ENCODE data around the gene CACNB2. TPM values are rescaled to one million over a fixed set of nuclear protein-coding genes. Genes with fewer than 3 reads are reported as not detected.

CACNB2 gene
- total and polyA plus RNA-seq, 4 donors, result 0.38 to 3.1 (median 0.83) TPM

DNA sequence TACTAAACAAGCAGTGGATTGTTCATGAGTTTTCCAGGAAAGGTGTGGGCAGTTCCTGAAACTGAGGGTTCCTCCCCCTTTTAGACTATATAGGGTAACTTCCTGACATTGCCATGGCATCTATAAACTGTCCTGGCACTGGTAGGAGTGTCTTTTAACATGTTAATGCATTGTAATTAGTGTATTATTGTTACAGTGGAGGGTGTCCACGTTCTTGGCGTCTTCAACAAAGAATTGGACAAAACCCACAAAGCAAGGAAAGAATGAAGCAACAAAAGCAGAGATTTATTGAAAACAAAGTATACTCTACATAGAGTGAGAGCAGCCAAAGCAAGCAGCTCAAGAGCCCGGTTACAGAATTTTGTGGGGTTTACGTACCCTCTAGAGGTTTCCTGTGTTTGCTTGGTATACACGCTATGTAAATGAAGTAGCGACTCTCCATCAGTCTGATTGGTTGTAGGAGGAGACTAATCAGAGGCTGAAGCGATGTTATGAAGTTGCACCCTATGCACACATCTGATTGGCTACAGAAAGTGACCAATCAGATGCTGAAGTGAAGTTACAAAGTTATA, 335.9 kb downstream of the CACNB2 start:
- 94% methylated on average over 7 of the region's 7 CpGs for WGBS
- H3K27me3 ChIP-seq (ENCODE audit: control insufficient read depth in 4 of 4, insufficient read depth in 4 of 4, low read length in 3 of 4), result no peaks in the 10 kb centered on the region
- no peak overlapping the region for H3K9ac ChIP-seq (ENCODE audit: low read depth in 1 of 2, low read length in 2 of 2)
- H3K27ac ChIP-seq (ENCODE audit: low read depth in 1 of 2, low read length in 2 of 2), result no peak overlapping the region
- no peak overlapping the region for H3K4me3 ChIP-seq (ENCODE audit: low read depth in 1 of 3, low read length in 3 of 3)
- no peaks in the 10 kb centered on the region for H3K9me3 ChIP-seq (ENCODE audit: control insufficient read depth in 4 of 4, low read length in 3 of 4)
- H3K36me3 ChIP-seq (ENCODE audit: control insufficient read depth in 4 of 4, insufficient read depth in 3 of 4, low read depth in 1 of 4, low read length in 3 of 4), result no peaks in the 10 kb centered on the region
- no peak for DNase-seq (ENCODE audit: low spot score)
- TF ChIP-seq FOXA2 (IDR thresholded peaks at IDR 0.05) (no peak), TAF1 (conservative IDR thresholded peaks at IDR 0.05) (no peak), RAD21 (IDR thresholded peaks at IDR 0.05) (no peak), EGR1 (IDR thresholded peaks at IDR 0.05; ENCODE audit: low read depth in 2 of 2) (no peak), HNF4A (conservative IDR thresholded peaks at IDR 0.05) (no peak), HNF4G (IDR thresholded peaks at IDR 0.05) (no peak)
- TF ChIP-seq, protein P1, sequence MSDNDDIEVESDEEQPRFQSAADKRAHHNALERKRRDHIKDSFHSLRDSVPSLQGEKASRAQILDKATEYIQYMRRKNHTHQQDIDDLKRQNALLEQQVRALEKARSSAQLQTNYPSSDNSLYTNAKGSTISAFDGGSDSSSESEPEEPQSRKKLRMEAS (IDR thresholded peaks at IDR 0.05), result no peak
- TF ChIP-seq, protein P2, sequence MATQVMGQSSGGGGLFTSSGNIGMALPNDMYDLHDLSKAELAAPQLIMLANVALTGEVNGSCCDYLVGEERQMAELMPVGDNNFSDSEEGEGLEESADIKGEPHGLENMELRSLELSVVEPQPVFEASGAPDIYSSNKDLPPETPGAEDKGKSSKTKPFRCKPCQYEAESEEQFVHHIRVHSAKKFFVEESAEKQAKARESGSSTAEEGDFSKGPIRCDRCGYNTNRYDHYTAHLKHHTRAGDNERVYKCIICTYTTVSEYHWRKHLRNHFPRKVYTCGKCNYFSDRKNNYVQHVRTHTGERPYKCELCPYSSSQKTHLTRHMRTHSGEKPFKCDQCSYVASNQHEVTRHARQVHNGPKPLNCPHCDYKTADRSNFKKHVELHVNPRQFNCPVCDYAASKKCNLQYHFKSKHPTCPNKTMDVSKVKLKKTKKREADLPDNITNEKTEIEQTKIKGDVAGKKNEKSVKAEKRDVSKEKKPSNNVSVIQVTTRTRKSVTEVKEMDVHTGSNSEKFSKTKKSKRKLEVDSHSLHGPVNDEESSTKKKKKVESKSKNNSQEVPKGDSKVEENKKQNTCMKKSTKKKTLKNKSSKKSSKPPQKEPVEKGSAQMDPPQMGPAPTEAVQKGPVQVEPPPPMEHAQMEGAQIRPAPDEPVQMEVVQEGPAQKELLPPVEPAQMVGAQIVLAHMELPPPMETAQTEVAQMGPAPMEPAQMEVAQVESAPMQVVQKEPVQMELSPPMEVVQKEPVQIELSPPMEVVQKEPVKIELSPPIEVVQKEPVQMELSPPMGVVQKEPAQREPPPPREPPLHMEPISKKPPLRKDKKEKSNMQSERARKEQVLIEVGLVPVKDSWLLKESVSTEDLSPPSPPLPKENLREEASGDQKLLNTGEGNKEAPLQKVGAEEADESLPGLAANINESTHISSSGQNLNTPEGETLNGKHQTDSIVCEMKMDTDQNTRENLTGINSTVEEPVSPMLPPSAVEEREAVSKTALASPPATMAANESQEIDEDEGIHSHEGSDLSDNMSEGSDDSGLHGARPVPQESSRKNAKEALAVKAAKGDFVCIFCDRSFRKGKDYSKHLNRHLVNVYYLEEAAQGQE (IDR thresholded peaks at IDR 0.05), result no peak
- TF ChIP-seq, protein P3, sequence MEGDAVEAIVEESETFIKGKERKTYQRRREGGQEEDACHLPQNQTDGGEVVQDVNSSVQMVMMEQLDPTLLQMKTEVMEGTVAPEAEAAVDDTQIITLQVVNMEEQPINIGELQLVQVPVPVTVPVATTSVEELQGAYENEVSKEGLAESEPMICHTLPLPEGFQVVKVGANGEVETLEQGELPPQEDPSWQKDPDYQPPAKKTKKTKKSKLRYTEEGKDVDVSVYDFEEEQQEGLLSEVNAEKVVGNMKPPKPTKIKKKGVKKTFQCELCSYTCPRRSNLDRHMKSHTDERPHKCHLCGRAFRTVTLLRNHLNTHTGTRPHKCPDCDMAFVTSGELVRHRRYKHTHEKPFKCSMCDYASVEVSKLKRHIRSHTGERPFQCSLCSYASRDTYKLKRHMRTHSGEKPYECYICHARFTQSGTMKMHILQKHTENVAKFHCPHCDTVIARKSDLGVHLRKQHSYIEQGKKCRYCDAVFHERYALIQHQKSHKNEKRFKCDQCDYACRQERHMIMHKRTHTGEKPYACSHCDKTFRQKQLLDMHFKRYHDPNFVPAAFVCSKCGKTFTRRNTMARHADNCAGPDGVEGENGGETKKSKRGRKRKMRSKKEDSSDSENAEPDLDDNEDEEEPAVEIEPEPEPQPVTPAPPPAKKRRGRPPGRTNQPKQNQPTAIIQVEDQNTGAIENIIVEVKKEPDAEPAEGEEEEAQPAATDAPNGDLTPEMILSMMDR (IDR thresholded peaks at IDR 0.05; ENCODE audit: low read depth, low read length, missing input control), result no peak
- H3K4me1 ChIP-seq (ENCODE audit: control insufficient read depth in 4 of 4, insufficient read depth in 4 of 4, low read length in 3 of 4), result peaks cover 0 to 4% (median 0%) of the 10 kb centered on the region in 4 donors

DNA sequence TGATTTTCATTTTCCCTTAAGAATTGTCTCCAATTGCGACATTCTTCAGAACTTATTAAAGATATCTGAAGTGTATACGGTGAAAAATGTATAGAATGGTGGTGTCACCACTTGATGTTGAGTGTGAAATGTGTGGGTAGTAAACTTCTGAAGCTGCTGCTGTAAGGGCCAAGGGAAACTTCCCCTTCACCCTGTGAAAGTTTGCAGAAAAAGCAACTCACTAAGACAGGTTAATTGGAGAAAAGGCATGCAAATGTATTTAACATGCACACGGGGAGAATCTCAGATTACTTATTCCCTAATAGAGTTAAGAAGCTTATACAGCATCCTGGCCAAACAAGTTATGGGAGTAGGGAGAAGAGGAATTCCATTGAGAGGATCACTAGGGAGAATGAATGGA, 338.1 kb downstream of the CACNB2 start:
- no peaks in the 10 kb centered on the region for H3K36me3 ChIP-seq (ENCODE audit: control insufficient read depth in 4 of 4, insufficient read depth in 3 of 4, low read depth in 1 of 4, low read length in 3 of 4)
- no peak overlapping the region for H3K4me3 ChIP-seq (ENCODE audit: low read depth in 1 of 3, low read length in 3 of 3)
- H3K4me1 ChIP-seq (ENCODE audit: control insufficient read depth in 4 of 4, insufficient read depth in 4 of 4, low read length in 3 of 4), result peaks cover 0 to 2% (median 0%) of the 10 kb centered on the region in 4 donors
- no peak for DNase-seq (ENCODE audit: low spot score)
- no peak overlapping the region for H3K9ac ChIP-seq (ENCODE audit: low read depth in 1 of 2, low read length in 2 of 2)
- H3K9me3 ChIP-seq (ENCODE audit: control insufficient read depth in 4 of 4, low read length in 3 of 4), result no peaks in the 10 kb centered on the region
- 91% methylated on average over 3 of the region's 3 CpGs for WGBS
- H3K27ac ChIP-seq (ENCODE audit: low read depth in 1 of 2, low read length in 2 of 2), result no peak overlapping the region
- TF ChIP-seq, protein P4, sequence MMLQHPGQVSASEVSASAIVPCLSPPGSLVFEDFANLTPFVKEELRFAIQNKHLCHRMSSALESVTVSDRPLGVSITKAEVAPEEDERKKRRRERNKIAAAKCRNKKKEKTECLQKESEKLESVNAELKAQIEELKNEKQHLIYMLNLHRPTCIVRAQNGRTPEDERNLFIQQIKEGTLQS (IDR thresholded peaks at IDR 0.05), result no peak
- TF ChIP-seq FOXA1 (IDR thresholded peaks at IDR 0.05) (no peak), GABPA (IDR thresholded peaks at IDR 0.05 in 1 of 2, conservative IDR thresholded peaks at IDR 0.05 in 1 of 2) (no peak), JUND (IDR thresholded peaks at IDR 0.05) (no peak), HNF4A (conservative IDR thresholded peaks at IDR 0.05) (no peak)
- TF ChIP-seq, protein P1 (IDR thresholded peaks at IDR 0.05), result no peak
- TF ChIP-seq, protein P5, sequence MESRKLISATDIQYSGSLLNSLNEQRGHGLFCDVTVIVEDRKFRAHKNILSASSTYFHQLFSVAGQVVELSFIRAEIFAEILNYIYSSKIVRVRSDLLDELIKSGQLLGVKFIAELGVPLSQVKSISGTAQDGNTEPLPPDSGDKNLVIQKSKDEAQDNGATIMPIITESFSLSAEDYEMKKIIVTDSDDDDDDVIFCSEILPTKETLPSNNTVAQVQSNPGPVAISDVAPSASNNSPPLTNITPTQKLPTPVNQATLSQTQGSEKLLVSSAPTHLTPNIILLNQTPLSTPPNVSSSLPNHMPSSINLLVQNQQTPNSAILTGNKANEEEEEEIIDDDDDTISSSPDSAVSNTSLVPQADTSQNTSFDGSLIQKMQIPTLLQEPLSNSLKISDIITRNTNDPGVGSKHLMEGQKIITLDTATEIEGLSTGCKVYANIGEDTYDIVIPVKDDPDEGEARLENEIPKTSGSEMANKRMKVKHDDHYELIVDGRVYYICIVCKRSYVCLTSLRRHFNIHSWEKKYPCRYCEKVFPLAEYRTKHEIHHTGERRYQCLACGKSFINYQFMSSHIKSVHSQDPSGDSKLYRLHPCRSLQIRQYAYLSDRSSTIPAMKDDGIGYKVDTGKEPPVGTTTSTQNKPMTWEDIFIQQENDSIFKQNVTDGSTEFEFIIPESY (IDR thresholded peaks at IDR 0.05), result no peak
- no peaks in the 10 kb centered on the region for H3K27me3 ChIP-seq (ENCODE audit: control insufficient read depth in 4 of 4, insufficient read depth in 4 of 4, low read length in 3 of 4)

All from liver (tissue), 9 donors.